ENCODE data around the gene THTPA. TPM values are rescaled to one million over a fixed set of nuclear protein-coding genes. Genes with fewer than 3 reads are reported as not detected.

THTPA gene
- total and polyA plus RNA-seq, 2 donors (not counting 1 experiment from before 2014, with no cell fraction given), result 7.8 to 24.1 TPM

DNA sequence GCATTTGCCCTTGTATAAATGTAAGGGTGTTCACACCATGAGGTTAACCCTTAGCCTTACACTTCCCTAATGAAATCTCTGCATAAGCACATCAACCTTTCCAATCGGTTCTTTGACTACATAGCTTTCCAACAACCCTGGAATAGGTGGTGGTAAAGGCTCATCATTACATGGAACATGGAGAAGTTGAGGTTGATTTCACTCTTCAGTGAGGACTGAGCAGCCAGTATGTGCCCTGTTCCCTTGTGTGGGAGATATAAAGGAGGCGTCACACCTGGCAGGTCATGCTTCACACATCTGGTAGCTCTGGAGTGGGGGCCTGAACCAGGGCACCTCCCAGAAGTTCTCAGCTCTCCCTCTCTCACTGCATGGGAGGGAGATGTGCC, 44.2 kb downstream of the THTPA start:
- no peak for DNase-seq (ENCODE audit: low read depth in 2 of 2)
- TF ChIP-seq CTCF (conservative IDR thresholded peaks at IDR 0.05 in 1 of 2, IDR thresholded peaks at IDR 0.05 in 1 of 2; ENCODE audit: low read depth in 1 of 2, low read length in 2 of 2), result no peak
- TF ChIP-seq EZH2 (IDR thresholded peaks at IDR 0.05; ENCODE audit: low read length, missing control alignments), result no peak

DNA sequence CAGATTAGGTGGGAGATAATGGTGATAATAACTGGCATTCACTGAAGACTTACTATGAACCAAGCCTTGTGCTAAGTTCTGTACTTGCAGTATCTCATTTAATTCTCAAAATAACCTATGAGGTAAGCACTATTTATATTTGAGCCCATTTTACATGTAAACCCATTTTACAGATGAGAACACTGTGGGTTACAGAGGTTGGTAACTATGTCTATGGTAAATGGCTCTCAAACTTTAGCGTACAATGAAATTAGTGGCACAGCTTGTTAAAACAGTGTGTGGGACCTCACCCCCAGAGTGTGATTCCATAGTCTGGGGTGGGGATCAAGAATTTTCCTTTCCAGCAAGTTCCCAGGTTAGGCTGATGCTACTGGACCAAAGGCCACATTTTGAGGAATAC, 44.7 kb downstream of the THTPA start:
- H3K4me2 ChIP-seq (ENCODE audit: extremely low read depth, insufficient read depth, low read length), result no peak overlapping the region
- H4K20me1 ChIP-seq (ENCODE audit: control insufficient read depth, extremely low read depth, insufficient read depth, low read length), result no peaks in the 10 kb centered on the region
- H3K9ac ChIP-seq (ENCODE audit: insufficient read depth, low read length), result no peak overlapping the region
- no peaks in the 10 kb centered on the region for H3K9me3 ChIP-seq (ENCODE audit: control insufficient read depth, insufficient read depth, low read depth, low read length)
- H2AFZ ChIP-seq (ENCODE audit: low read length), result no peak overlapping the region
- H3K27ac ChIP-seq (ENCODE audit: insufficient read depth, low read length), result no peak overlapping the region
- H3K79me2 ChIP-seq (ENCODE audit: control insufficient read depth, insufficient read depth, low read length), result no peaks in the 10 kb centered on the region
- H3K4me3 ChIP-seq (replicated peaks in 1 of 4; ENCODE audit: control extremely low read depth in 1 of 4, insufficient read depth in 1 of 4, low read depth in 3 of 4, low read length in 4 of 4), result no peak overlapping the region
- no peaks in the 10 kb centered on the region for H3K4me1 ChIP-seq (ENCODE audit: control insufficient read depth, extremely low read depth, insufficient read depth, low read length)
- H3K36me3 ChIP-seq (ENCODE audit: control insufficient read depth, insufficient read depth, low read length), result no peaks in the 10 kb centered on the region
- DNase-seq (ENCODE audit: low read depth in 2 of 2), result no peak
- H3K27me3 ChIP-seq (ENCODE audit: control insufficient read depth, insufficient read depth, low read length), result no peaks in the 10 kb centered on the region
- TF ChIP-seq EZH2 (IDR thresholded peaks at IDR 0.05; ENCODE audit: low read length, missing control alignments) (no peak), CTCF (conservative IDR thresholded peaks at IDR 0.05 in 1 of 2, IDR thresholded peaks at IDR 0.05 in 1 of 2; ENCODE audit: low read depth in 1 of 2, low read length in 2 of 2) (no peak)

More for the DNA sequence above, 44.2 kb downstream of the THTPA start:
- no peak overlapping the region for H3K4me2 ChIP-seq (ENCODE audit: extremely low read depth, insufficient read depth, low read length)
- no peaks in the 10 kb centered on the region for H3K79me2 ChIP-seq (ENCODE audit: control insufficient read depth, insufficient read depth, low read length)
- H2AFZ ChIP-seq (ENCODE audit: low read length), result no peak overlapping the region
- H3K4me1 ChIP-seq (ENCODE audit: control insufficient read depth, extremely low read depth, insufficient read depth, low read length), result no peaks in the 10 kb centered on the region
- no peaks in the 10 kb centered on the region for H4K20me1 ChIP-seq (ENCODE audit: control insufficient read depth, extremely low read depth, insufficient read depth, low read length)
- no peak overlapping the region for H3K4me3 ChIP-seq (replicated peaks in 1 of 4; ENCODE audit: control extremely low read depth in 1 of 4, insufficient read depth in 1 of 4, low read depth in 3 of 4, low read length in 4 of 4)
- no peak overlapping the region for H3K9ac ChIP-seq (ENCODE audit: insufficient read depth, low read length)
- H3K9me3 ChIP-seq (ENCODE audit: control insufficient read depth, insufficient read depth, low read depth, low read length), result no peaks in the 10 kb centered on the region
- no peaks in the 10 kb centered on the region for H3K27me3 ChIP-seq (ENCODE audit: control insufficient read depth, insufficient read depth, low read length)
- H3K27ac ChIP-seq (ENCODE audit: insufficient read depth, low read length), result no peak overlapping the region
- H3K36me3 ChIP-seq (ENCODE audit: control insufficient read depth, insufficient read depth, low read length), result no peaks in the 10 kb centered on the region

- no peaks in the 10 kb centered on the region for H3K79me2 ChIP-seq (ENCODE audit: control insufficient read depth, insufficient read depth, low read length)
- H4K20me1 ChIP-seq (ENCODE audit: control insufficient read depth, extremely low read depth, insufficient read depth, low read length), result no peaks in the 10 kb centered on the region
- no peaks in the 10 kb centered on the region for H3K36me3 ChIP-seq (ENCODE audit: control insufficient read depth, insufficient read depth, low read length)
- H3K9ac ChIP-seq (ENCODE audit: insufficient read depth, low read length), result no peak overlapping the region
- no peak overlapping the region for H3K27ac ChIP-seq (ENCODE audit: insufficient read depth, low read length)
- H3K9me3 ChIP-seq (ENCODE audit: control insufficient read depth, insufficient read depth, low read depth, low read length), result no peaks in the 10 kb centered on the region
- DNase-seq (ENCODE audit: low read depth in 2 of 2), result no peak
- no peak overlapping the region for H2AFZ ChIP-seq (ENCODE audit: low read length)
- TF ChIP-seq EZH2 (IDR thresholded peaks at IDR 0.05; ENCODE audit: low read length, missing control alignments), result no peak
- H3K4me3 ChIP-seq (replicated peaks in 1 of 4; ENCODE audit: control extremely low read depth in 1 of 4, insufficient read depth in 1 of 4, low read depth in 3 of 4, low read length in 4 of 4), result no peak overlapping the region
- no peak overlapping the region for H3K4me2 ChIP-seq (ENCODE audit: extremely low read depth, insufficient read depth, low read length)
- H3K27me3 ChIP-seq (ENCODE audit: control insufficient read depth, insufficient read depth, low read length), result no peaks in the 10 kb centered on the region
- no peaks in the 10 kb centered on the region for H3K4me1 ChIP-seq (ENCODE audit: control insufficient read depth, extremely low read depth, insufficient read depth, low read length)
Measured at GRCh38 chr14:23601424-23601823, 45.4 kb downstream of the THTPA start.

Data from fibroblast of lung (primary cell).